ENCODE results near the gene CH25H. TPM values are rescaled to one million over a fixed set of nuclear protein-coding genes. Genes with fewer than 3 reads are reported as not detected.

Gene CH25H
- total RNA-seq, 1 experiment from 2014 or later: 0.06 TPM

DNA sequence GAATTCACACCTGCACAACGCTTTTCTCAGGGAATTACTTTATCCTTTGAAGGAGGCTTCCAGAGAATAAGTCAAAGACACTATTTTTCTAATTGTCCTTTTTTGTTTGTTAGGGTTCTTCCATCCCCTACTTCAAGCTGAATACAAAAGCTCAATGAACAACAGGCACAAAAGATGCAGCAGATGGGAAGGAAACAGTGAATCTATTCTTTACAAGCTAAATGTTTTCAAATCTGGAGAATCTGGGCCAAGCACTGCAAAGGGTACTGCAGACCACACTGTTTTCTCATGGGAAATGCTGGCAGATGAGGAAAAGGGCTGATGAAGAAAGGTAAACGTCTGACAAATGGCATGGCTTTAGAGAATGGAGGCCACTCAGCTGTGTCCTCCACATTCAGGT, 25.9 kb upstream of the CH25H start:
- no peak for DNase-seq (ENCODE audit: low read depth)

DNA sequence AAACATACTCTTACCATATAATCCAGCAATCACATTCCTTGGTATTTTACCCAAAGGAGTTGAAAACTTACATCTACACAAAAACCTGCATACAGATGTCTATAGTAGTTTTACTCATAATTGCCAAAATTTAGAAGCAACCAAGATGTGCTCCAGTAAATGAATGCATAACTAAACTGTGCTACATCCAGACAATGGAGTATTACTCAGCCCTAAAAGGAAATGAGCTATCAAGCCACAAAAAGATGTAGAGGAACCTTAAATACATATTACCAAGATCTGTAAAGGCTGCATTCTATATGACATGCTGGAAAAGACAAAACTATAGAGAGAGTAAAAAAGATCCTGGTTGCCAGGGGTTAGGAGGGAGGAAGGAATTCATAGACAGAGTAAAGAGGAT, 21.8 kb upstream of the CH25H start:
- DNase-seq (ENCODE audit: low read depth): no peak

DNA sequence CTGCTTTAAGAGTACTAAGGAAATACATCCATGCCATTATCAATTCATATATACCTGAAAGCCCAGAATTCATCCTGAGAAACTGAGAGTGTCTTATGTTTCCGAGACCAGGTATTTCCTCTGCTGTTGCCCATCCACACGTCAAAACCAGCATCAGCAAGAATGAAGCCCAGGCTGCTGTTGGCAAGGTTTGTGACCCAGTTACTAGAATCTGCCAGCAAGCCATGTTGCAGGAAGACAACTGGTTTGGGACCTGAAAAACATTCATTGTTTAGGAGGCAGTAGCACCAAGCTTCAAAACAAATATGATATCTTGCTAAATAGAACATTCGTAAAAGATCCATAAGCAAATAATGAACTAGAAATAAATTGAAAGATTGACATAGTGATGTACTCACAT, 21.0 kb upstream of the CH25H start:
- no peak for DNase-seq (ENCODE audit: low read depth)

DNA sequence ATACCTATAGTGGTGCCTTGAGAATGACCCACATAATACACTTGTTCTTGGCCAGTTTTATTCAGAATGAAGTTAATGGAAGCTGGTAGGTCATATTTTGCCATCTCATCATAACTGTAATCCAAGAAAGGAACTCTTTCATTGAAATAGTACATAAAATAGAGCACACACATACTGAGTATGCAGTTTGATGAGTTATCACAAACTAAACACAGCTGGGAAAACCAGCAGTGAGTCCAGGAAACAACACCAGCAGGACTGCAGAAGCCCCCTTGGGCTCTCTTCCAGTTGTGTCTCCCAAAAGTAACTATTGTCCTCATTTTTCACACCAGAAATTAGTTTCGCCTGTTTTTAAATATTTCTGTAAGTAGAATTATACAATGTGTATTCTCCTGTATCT, 19.8 kb upstream of the CH25H start:
- DNase-seq (ENCODE audit: low read depth): no peak

DNA sequence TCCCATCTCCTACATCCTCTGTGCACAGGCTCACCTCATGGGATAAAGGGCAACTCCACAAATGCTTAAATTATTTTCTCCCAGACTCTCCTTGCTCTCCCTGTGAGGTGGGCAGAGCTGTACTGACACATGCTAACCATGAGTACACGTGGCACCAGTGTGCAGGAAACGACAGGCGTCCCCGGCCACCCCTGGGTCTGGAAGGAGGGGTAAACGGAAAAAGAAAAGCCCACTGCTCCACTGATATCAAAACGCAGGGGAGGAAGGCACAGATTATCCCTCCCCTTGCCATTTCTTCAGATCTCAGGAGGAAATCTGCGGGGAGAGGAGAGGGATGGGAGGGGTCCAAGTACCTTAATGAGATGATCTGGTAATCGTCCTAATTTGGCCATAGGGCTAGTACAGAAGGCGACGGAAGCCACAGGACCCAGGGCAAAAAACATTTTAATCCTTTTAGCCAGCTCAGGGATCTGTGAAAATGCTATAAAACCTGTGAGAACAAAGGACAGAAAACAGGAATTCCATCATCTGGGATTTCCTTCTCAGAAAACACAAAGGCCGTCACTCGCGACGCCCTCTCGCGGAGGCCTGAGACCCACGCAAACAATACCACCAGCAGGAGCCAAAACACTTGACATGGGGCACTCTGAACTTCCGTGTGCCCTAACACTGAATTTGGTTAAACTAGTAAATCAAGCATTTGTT, 17.8 kb upstream of the CH25H start:
- no peak for DNase-seq (ENCODE audit: low read depth)

DNA sequence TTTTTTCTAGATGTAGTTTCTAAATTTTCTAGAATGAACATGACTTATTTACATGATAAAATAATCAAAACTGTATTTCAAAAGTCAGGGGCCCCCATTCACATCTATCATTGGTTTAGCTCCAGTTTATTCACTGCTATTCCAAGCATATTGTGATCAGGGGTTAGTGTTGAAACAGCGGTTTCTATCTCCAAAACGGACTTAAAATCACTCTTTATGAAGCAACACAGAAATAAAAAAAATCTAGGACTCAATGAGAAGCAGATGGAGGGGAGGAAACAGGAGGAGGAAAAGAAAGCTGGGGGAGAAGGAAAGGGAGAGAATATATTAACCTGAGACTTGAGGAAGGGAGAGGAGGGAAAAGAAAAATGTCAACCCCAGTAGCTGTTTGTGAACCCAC, 14.8 kb upstream of the CH25H start:
- DNase-seq (ENCODE audit: low read depth): no peak

DNA sequence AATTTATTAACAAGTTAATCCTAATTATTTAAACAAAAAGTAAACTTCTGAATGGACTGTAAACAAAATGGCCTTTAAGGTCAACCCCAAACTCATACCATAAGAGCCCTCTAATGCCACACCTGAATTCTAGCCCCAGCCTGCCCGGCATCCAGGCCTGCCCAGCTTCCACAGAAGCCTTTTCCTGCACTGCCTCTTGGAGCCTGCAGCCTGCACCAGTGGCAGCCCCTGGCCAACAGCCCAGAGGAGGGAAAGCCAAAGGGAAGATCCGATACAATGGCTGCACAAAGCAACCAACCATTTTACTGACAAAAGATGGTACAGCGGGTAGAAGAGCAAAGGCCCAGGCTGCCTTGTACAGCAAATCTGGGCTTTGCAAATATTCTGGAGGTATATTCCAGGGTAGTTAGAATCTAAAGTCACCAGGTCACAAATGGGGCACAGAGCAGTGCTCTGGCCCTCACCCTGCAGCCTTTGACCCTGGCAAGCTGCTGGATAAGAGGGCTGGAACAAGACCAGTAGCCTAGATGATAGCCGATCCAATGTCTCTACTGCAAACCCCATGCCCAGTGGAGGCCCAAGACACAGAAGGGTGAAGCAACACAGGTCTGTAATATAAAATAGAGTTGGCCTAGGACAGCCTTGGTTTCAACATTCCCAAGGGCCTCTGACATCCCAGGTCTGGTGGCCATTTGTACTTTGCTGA, 12.5 kb upstream of the CH25H start:
- DNase-seq (ENCODE audit: low read depth): no peak

DNA sequence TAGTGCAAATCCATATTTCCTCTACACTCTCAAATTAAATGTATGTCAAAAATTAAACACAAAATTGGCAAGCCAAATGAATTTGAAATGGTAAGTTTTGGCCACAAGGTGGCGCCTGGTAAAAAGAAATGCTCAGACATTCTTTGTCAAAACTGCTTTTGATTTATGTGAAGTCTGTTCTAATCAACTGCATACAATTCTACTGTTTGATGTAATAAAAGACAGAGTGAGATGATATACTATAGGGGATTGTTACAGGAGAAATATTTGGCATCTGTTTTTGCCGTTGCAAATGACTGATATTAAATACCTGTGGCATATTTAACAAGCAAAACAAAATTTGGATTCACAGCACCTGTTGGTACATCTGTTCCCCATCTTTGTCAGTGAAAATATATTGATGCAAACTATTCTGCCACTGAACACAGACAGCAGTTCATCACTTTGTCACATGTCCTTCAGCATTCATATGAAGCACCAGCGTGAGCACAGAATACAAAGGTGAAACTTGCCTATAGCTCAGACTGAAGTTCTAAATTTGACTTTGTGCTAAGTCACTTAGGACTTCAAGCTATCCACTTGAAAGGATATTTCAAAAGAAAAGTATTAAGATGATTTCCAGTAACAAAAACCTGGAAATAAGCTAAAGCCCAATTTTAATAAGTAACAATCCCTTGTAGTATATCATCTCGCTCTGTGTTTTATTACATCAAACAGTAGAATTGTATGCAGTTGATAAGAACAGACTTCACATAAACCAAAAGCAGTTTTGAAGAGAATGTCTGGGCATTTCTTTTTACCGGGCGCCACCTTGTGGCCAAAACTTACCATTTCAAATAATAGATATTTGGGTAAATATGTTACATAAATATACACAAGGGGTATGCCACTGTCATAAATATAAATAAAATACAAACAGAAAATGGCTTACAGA, 10.2 kb upstream of the CH25H start:
- peak; percentile 59 for DNase-seq (ENCODE audit: low read depth)

DNA sequence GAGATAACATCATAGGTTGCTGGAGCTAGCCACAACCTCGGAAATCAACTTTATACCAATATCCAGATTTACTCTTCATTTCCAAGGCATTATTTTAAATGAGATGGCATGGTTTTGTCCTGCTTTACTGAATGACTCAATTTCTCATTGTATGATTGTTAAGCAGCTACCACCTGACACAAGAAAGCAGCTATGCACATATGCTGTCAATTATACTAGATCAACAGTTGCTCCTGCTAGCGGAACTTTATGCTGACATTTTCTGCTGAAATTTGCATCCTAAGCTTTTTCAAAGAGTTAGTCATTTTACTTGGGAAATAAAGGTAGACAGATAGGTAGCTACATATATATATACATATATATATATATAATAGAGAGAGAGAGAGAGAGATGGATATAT, 8.9 kb upstream of the CH25H start:
- no peak for DNase-seq (ENCODE audit: low read depth)

DNA sequence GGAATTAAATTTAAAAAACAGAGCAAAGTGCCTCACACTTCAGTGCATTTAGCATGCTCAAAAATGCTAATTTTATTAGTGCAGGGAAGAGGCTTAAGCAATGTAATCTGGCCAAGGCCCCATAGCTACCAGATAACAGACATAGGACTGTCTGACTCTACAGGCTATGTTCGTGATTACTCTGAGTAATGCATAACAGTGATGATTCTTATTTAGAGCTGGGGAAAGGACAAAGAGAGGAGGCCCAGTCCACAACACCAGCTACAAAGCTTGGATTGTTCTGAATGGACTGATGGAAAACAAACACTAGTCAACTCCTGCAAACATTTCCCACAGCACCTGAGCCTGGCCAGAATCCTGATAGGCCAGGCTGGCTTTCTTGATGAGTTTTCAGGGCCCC, 8.4 kb upstream of the CH25H start:
- no peak for DNase-seq (ENCODE audit: low read depth)

DNA sequence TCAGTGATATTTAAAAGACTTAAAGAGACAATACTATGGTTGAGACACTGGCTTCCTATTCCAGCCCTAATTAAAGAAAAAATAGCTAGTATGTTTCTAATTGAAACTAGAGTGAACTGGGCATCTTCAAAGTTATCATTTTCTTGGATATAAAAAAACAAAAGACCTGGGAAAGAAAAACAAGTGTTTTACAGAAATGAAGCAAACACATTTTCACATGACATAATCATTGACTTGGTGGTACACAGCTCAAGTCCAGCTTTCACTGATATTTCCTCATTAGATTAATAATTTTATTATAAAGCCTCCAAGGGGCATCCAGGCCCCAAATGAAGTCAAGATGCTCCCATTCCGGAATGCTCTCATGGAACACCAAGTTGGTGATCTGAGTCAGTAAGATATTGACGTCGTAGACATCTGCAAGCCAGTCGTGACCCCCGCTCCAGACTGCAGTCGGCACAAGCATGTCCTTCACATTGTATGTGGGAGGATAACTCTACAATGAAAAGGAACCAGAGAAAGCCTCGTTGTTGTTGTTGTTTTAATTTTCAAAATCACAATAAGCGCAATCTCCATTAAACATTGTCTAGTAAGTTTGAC, 7.5 kb upstream of the CH25H start:
- no peak for DNase-seq (ENCODE audit: low read depth)

DNA sequence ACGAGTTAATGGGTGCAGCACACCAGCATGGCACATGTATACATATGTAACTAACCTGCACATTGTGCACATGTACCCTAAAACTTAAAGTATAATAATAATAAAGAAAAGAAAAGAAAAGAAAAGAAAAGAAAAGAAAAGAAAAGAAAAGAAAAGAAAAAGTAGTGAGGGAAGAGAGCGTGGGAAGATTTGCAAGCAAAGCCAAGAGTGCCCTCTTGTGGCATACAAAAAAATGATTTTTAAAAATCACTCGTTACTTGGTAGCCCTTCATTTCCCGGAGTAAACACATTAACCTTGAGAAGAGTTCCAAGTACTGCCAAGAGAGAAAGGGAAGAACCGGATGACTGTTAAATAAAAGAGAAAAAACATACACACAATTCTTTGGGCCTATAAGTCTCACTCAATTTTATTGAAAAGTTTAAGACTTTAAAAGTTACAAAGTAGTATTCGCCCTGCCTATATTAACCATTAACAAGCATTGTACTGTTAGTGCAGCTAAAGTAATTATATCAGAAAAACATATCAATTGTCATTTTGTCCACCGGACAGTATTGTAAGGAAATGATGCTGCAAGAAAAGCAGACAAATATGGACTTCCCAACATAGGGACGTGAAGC, 6.2 kb upstream of the CH25H start:
- DNase-seq (ENCODE audit: low read depth): peak; percentile 41

DNA sequence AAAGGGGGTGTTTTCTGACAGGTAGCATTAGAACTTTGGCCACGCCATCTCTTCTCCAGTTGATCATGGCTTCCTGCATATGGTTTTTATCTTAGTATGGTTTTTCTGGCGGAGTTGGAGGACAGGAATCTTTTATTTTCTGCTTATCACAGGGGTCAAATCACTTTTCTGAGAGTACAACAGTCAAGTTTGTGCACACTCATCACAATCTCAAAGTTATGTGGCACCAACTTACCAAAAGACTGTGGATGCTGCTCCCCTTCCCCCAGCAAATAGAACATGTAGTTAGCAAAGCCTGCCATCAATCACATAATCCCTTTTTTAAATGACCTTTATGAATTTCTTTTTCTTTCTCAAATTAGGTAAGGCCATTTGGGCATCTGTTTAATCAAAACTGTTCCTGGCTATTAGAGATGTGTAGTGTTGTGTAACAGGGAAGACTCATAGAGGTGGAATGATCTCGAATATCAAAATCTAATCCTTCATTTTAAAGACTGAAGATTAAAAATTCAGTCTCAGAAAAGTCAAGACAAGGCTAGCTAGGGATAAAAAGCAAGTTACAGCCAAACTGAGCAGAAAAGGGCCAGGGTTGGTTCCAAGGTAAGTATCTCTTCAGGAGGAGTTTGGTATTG, 3.8 kb upstream of the CH25H start:
- DNase-seq (ENCODE audit: low read depth): peak; percentile 14

DNA sequence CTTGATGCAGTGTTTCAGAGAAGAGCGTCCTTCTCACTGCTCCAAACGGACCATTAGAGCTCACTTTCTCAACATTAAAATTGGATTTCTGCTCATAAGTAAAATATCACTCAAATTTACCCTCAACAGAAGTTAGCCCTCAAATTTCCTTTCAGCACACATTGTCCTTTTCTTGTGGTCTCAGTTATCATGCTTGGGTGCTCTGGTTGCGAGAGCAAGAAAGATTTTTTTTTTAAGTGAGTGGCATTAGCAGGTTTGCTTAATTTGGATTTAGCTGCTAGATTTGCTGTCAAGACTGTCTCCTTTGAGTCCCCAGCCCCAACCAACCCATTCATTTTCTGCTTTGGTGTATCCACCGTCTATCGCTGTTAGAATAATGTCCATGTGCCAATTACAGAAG, 2.6 kb upstream of the CH25H start:
- DNase-seq (ENCODE audit: low read depth): no peak

DNA sequence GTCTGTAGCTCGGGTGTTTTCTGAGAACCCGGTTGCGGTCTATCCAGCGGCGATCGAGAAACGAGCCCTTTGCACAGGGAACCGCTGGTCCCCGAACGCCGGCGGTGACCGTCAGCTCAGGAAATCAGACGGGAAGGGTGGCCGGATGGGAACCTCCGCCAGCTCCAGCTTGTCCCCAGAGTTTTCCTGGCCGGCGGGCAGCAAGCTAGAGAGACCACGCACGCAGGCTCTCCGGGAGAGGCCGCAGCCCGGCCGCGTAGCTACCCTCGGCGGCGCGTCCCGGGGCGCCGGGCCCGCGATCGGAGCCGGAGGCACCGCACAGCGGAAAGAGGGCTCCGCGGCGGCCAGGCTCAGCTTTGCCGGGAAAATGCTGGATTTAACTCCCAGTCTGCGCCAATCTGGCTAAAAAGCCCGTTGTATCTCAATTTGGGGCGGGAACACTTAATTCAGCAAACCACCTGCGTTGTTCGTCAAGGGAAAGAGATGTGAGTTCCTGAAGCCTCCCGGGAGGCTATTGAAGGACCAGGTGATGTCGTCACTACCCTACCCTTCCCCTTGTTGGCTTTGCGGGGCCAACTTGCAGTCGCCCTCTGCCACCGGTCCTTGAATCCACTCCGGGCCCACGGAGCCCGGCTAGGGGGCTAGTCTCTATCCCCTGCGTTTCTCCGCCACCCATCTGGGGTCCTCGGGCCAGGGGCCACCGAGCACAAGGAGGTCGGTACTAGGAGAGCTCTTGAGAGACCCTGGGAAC, 859 bp upstream of the CH25H start:
- DNase-seq (ENCODE audit: low read depth): no peak

DNA sequence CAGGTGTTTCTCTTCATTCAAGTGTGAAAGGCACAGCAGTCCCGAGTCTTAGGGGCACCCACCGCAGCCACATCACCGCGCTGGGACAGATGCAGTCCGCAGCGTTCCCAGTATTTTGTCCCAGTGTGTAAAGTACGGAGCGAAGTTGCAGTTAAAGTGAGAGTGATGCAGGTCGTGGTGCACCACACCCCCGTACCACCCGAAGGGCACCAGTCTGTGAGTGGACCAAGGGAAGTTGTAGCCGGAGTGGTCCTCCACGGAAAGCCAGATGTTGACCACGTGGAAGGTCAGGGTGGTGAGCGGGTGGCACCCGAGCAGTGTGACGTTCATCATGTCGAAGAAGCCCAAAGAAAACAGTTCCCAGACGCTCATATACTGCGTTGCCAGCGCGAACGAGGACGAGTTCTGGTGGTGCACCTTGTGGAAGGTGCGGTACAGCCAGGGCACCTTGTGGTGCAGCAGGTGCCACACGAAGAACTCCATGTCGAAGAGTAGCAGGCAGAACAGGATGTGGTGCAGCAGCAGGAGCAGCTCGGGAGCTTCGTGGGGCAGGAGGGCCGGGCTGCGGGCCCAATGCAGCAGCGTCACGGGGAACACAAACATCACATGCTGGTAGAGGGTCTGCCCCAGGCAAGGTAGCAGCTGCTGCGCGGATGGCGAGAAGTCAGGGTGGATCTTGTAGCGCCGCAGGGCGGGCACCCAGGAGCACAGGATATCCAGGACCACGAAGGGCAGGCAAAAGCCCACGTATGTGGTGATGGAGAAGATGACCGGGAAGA, 526 bp downstream of the CH25H start:
- DNase-seq (ENCODE audit: low read depth): peak; percentile 44

DNA sequence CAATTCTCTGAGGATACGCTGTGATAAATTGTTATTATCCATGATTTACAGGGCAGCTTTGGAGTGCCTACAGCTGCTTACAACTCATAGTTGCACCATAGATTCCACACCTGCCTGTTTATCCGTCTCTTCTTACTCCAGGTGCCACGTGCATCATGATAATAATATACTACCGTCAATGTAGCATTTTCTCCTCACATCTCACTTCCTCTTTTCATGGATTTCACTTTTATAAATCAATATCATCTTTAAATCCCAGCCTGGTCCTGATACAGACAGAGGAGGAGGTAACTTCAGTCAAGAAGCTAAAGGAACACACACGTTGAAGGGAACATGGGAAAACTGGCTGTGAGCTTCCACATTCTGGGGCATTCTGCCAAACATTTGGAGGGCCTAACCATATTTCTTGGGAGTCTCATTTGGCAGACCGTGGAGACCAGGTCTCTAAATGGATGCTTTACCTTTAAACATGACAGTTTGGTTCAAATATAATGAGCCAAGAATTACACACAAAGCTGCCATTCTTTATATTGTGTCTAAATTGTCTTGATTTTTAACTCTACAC, 2.4 kb downstream of the CH25H start:
- no peak for DNase-seq (ENCODE audit: low read depth)

DNA sequence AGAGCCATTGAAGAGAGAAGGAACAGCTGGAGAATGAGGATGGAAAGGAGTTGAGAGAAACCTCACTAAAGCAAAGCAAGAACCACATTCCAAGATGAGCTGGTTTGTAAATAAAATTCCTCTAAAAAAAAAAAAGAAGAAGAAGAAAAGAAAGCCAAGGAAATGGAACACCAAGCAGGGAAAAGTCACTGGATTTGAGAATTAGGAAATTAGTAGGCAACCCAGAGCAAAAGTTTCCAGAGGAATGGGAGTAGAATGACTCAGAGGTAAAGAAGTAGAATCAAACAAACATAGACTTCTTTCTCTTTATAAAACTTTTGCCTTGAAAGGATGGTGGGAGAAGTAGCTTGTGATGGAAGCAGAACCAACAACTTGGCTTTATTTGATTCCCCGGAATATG, 3.9 kb downstream of the CH25H start:
- no peak for DNase-seq (ENCODE audit: low read depth)

DNA sequence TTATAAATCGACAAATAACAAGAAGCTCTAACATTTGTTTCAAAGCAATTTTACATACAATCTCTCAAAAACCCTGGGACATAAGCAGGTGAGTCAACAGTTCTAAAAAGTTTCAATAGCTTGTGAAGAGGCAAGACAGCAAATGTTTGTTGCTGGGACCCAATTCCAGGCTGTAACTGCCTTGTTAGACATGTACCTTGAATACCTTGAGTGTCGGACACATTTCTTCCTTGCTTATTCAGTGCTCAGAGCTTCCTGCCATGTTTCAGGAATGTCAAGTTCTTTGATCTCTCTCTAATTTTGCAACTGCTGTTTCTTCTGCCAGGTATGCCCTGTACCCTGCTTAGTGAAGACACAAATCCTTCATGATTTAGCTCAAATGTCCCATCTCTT, 5.1 kb downstream of the CH25H start:
- no peak for DNase-seq (ENCODE audit: low read depth)

Data from LHCN-M2 (cell line).